SH-SY5Y (cell line): ENCODE measurements around the gene KRT73.

Experiments
- GATA2 ChIP-seq: IDR thresholded peaks from 2 replicates; pipeline ENCODE4 v1.6.1; 2011; ENCODE audit warnings: mild to moderate bottlenecking, low read depth, low read length
- GATA3 ChIP-seq: IDR thresholded peaks from 2 replicates; pipeline ENCODE4 v1.6.1; 2011; ENCODE audit warnings: low read depth, mild to moderate bottlenecking, low read length, moderate library complexity

GRCh38 chr12:52629281-52630007, 11.1 kb upstream of the KRT73 start:
- TF ChIP-seq GATA2, result no peak
- TF ChIP-seq GATA3, result no peak
